HG03103 (cell line): ENCODE measurements around the gene OXER1.

Experiments used
- ATAC-seq: cut with Tn5 transposase; IDR thresholded peaks from one replicate; pipeline ENCODE4 v1.9.1; 2021; ENCODE audit warnings: low read depth; ENCODE audit not compliant: unreplicated experiment

The OXER1 gene

DNA sequence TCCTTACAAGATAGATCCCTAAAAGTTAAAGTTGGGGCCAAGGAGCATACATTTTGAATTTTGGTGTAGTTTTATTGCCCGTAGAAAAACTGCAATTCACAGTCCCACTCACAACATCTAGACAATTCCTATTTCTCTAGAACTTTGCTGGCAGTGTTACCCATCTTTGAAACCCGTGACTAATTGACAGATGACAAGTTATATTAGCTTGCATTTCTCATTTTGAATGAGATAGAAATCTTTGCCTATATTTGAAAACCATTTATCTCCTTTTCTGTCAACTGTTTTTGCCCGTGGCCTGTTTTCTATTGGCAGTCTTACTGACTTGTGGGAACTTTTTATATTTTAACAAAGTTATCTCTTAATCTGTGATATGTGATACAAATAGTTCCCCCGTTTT is 50.0 kb downstream of the OXER1 start:
- no peak for ATAC-seq

GRCh38 chr2:42712934-42713333 is 51.0 kb downstream of the OXER1 start:
- no peak for ATAC-seq
